Left hindlimb (tissue), 1 donor: ENCODE measurements around the gene GCM1.

Experiments
- DNase-seq: peaks from one replicate; pipeline ENCODE4 v3.0.0-alpha.2; 2018

The GCM1 gene

DNA sequence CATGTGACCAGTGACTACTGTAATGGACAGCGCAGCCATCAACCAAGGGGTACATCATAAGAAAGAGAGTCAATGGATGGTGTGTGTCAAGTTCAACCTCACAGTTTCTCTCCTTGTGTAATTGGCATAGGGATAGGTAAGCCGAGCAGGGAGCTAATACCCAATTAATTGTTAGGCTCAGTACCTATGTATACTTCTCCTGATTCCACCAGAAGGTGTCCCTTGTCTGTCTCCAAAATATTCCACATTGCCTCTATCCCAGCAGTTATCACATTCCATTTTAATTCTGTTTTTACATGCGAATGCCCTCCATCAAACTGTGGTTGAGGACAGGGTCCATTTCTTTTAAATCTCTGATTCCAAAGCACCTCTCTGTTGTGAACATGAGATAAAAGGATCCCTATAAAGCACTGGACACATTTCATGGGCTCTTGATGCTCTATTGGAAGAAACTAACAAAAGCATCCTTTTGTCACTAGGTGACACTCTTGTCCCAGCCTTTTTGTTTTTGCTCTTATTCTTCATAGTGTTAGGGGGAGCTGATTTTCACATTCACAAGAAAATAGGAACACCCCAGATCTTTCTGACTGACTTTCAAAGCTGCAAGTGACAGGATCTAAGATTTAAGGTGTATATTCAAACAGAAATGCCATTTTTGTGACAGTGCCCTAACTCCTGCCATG, 44.5 kb downstream of the GCM1 start:
- DNase-seq = no peak

- DNase-seq = no peak
Observed at GRCh38 chr6:53101006-53101405, 47.6 kb downstream of the GCM1 start.

GRCh38 chr6:53100561-53100960, 48.1 kb downstream of the GCM1 start:
- no peak for DNase-seq

GRCh38 chr6:53095716-53096115, 52.9 kb downstream of the GCM1 start:
- DNase-seq = no peak

GRCh38 chr6:53095270-53095669, 53.4 kb downstream of the GCM1 start:
- no peak for DNase-seq

DNA sequence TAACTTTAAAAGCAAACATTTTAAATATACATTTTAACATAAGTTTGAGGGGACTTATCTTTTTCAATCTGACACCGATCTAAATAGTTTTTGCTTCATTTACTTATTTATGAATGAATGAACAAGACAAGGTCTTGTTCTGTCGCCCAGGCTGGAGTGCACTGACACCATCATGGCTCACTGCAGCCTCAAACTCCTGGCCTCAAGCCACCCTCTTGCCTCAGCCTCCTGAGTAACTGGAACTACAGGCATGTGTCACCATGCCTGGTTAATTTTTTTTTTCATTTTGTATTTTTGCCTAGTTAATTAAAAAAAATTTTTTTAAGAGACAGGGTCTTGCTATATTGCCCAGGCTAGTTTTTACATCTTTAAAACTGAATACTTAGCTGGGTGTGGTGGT, 58.1 kb downstream of the GCM1 start:
- DNase-seq = no peak

DNA sequence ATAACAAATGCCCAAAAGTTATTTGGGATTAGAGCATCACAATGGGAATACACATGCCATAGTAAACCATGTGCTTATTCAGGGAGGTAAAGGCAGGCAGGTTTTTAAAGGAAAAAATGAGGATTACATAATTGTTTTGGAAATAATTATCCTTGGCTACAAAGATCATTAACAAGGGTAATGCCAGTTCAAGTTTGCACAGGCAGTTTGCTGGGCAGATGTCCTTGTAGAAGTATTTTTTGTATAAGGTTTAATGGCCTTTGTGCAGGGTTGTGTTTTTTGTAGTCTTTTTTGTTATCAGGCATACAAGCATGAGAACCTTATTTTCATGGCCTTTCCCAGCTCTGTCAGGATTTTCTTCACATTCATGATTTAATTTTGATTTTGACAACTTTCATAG, 58.7 kb downstream of the GCM1 start:
- no peak for DNase-seq

GRCh38 chr6:53086302-53086701, 62.3 kb downstream of the GCM1 start:
- no peak for DNase-seq

- no peak for DNase-seq
Observed at GRCh38 chr6:53080813-53081212, 67.8 kb downstream of the GCM1 start.
